Stimulated activated CD4-positive, alpha-beta T cell treated with anti-CD3 and anti-CD28 coated beads, Interleukin-12 subunit alpha, Interleukin-12 subunit beta, amount 100 ng/mL, for 48 hours (primary cell): ENCODE data around the gene CLEC16A.

ENCODE experiments used
- DNase-seq, 3 donors: peaks; one replicate each; pipeline ENCODE4 v3.0.0-alpha.2; 2020; ENCODE audit warnings: low read depth in 2 of 3, low spot score in 1 of 3

The CLEC16A gene

GRCh38 chr16:11231367-11231970, 287.1 kb downstream of the CLEC16A start:
- no peak for DNase-seq
